HEK293 (cell line): ENCODE data around the gene EPAS1.

Experiments
- INSM2 ChIP-seq: fragments of 450-650 bp; formaldehyde crosslinking; IDR thresholded peaks from 2 replicates; pipeline ENCODE4 v1.5.1; 2016; ENCODE audit warnings: missing biosample characterization, missing genetic modification characterization
- KLF10 ChIP-seq: fragments of 450-650 bp; IDR thresholded peaks from 2 replicates; pipeline ENCODE4 v1.5.1; 2018; ENCODE audit warnings: missing biosample characterization, mild to moderate bottlenecking, missing genetic modification characterization

- no peak for TF ChIP-seq KLF10 (tag by site-specific recombination)
- TF ChIP-seq INSM2 = no peak
Measured at GRCh38 chr2:46362667-46363012, 65.4 kb downstream of the EPAS1 start.
